Stimulated activated CD4-positive, alpha-beta T cell treated with anti-CD3 and anti-CD28 coated beads, Interleukin-15, amount 100 ng/mL, for 1 hour (primary cell): ENCODE measurements around the gene CCDC183.
"Not testable (repeated sequence)": the region's sequence is repeated elsewhere in the genome, so short reads cannot be mapped to it uniquely, and the experiment has no call there.

ENCODE experiments used
- DNase-seq, 2 donors: peaks; one replicate each; pipeline ENCODE4 v3.0.0-alpha.2; 2020; ENCODE audit warnings: low read depth in 1 of 2, low spot score in 1 of 2

CCDC183 gene

DNA sequence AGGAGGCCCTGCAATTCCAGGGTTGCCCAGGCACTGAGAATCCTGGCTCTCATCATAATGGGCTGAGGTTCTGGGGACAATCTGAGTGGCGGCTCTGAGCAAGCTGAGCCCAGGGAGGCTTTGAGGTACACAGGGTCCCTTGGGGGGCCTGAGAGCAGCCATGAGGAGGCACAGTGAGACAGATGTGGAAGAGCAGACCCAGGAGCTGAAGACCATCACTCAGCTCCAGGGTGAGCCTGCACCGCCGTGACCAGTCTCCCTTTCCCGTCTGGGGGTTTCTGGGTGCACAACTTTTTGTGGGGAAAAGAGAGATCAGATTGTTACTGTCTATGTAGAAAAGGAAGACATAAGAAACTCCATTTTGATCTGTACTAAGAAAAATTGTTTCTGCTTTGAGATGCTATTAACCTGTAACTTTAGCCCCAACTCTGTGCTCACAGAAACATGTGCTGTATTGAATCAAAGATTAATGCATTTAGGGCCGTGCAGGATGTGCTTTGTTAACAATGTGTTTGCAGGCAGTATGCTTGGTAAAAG lies at the start of gene CCDC183:
Gene CCDC183, plus strand, starts transcription at position 101 of the 537 bp plus-strand sequence. Its CDS starts 60 bp downstream, at position 161.
- no peak for DNase-seq

DNA sequence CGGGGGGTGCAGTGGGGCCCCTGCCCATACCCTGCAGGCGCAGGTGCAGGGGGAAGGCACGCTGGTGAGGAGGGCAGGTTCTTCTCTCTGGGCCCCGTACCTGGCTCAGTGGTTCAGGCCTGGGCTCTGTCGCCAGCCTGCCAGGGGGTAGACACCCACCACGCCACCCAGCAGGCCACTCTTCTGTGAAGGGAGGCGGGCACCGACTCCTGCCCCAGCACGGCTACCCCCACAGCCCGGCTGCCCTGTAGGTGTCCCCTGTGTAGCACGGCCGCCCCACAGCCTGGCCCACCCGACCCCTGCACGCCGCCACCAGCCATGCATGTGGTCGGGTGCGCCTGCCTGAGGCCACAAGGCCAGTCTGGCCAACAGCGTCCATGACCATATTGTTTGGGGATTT lies 49.5 kb upstream of the CCDC183 start:
- DNase-seq, result no peak

DNA sequence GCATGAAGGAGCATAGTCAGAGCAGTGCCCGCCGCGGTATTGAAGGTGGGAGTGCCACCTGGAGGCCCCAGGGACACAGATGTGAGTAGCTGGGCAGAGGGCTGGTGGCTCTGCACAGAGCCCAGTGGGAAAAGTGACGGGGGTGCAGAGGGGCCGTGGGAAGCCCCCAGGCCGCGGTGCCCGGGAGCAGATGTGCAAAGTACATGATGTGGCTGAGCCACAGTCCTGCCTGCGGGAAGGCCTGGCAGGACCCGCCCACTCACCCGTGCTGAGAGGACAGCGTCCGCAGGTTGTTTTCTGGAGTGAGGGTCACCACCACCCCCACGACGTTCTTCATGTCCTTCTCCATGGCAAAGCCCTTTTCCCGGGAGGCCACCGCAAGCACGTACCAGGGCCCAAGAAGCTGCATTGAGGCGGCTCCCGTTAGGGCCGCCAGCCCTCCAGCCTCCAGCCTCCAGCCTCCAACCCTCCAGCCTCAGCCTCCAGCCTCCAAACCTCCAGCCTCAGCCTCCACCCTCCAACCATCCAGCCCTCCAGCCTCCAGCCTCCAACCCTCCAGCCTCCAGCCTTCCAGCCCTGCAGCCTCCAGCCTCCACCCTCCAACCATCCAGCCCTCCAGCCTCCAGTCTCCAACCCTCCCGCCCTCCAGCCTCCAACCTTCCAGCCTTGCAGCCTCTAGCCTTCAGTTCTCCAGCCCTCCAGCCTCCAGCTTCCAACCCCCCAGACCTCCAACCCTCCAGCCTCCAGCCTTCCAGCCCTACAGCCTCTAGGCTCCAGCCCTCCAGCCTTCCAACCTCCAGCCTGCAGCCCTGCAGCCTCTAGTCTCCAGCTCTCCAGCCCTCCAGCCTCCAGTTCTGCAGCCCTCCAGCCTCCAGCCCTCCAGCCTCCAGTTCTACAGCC lies 48.7 kb upstream of the CCDC183 start:
- DNase-seq, result no peak

DNA sequence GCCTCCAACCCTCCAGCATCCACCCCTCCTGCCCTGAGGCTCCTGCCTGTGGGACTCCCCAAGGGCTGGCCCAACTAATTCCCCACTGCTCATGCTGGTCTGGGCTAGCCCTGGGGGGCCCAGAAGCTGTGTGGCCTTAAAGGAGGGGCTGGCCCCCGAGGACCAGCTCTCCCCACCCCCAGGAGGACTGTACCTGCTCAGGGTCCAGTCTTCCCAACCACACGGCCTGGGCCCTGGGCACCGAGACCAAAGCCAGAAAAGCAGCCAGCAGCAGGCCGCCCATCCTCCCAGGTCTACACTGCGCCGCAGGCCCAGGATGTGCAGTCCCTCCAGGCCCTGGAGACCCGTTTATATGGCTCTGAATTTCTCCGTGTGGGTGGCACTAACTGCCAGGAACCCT lies 47.9 kb upstream of the CCDC183 start, which contains the start of gene LCN6:
Gene LCN6, minus strand, starts transcription at position 325 of the 400 bp plus-strand sequence. Its CDS starts 42 bp downstream, at position 283.
- no peak for DNase-seq

DNA sequence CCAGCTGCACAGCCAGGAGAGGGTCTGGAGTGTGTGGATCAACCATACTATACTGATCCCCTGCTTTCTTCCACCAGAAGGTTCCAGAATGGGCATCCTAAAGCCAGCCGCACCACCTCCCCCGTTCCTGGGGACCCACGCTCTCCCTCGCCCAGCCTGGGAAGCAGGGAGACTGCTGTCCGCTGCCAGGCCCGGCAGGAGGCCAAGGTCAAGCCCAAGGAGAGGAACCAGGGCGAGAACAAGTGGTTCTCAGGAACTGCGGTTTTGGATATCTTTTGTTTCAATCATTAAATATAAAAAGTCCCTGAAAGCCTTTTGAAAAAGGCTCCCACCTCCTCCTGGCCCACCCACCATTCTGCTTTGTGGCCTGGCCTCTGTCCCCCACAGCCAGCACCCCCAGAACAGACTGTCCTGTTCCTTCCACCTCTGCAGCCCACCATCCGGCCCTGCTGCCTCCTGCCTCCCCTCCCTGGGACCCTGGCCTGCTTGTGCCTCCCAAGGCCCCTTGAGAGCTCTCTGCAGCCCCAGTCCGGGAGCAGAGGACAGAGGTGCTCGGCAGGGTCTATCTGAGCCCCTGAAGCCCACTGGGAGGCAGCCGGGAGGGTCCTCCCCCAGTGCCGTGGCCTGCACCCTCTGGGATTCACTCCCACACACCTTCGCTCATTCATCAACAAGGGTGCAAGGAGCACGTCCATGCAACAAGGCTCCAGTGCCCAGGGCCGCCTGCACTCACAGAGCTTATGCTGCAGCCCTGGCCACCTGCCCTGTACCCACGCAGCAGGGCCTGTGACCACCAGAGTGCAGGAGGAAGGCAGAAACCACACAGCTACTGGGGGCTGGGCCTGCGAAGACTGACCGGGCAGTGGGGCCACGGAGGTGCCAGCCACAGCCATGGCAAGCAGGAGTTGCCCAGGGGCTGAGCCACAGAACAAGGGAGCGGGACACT lies 47.2 kb upstream of the CCDC183 start:
- DNase-seq, result no peak

DNA sequence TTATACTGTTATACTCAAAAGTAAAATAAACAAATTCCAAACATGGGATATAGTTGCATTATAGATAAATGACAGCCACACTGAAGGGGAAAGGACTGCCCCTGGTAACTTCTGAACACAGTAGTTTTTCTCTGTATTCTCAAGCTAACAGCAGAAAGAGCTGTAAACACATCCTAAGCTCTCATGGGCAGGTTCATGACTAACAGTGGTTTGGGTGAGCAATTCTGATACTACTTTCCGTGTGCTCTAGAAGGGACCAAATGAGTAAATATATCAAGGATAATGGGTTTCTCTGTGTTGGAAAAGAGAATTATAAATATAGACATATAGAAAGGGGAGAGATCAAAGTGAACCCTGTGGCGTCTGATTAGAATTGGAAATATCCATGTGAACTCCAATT lies 45.6 kb upstream of the CCDC183 start:
- DNase-seq, result no peak

DNA sequence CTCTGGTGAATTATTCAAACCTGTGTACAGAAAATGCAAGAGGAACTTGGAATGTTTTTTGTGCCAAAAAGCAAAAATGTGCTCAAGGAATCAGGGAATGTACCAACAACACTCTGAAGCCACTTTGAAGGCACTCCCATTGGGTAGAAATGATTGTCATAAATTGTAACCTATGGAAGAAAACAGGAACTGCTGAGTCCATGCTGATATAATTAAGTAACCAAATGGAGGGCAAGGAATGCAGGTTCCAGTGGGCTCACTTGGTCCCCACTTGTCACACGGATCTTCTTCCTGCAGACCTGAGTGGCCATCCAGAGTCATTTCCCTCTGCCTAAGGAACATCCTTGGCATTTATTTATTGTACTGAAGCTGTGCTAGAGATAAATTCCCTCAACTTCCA lies 44.9 kb upstream of the CCDC183 start:
- no peak for DNase-seq

DNA sequence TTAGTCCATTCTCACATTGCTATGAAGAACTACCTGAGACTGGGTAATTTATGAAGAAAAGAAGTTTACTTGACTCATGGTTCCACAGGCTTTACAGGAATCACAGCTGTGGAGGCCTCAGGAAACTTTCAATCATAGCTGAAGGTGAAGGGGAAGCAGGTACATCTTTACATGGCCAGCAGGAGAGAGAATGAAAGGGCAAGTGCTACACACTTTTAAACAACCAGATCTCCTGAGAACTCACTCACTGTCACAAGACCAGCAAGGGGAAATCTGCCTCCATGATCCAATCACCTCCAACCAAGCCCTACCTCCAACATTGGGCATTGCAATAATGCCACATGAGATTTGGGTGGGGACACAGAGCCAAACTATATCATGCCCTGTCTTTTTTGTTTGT lies 44.3 kb upstream of the CCDC183 start:
- no peak for DNase-seq

DNA sequence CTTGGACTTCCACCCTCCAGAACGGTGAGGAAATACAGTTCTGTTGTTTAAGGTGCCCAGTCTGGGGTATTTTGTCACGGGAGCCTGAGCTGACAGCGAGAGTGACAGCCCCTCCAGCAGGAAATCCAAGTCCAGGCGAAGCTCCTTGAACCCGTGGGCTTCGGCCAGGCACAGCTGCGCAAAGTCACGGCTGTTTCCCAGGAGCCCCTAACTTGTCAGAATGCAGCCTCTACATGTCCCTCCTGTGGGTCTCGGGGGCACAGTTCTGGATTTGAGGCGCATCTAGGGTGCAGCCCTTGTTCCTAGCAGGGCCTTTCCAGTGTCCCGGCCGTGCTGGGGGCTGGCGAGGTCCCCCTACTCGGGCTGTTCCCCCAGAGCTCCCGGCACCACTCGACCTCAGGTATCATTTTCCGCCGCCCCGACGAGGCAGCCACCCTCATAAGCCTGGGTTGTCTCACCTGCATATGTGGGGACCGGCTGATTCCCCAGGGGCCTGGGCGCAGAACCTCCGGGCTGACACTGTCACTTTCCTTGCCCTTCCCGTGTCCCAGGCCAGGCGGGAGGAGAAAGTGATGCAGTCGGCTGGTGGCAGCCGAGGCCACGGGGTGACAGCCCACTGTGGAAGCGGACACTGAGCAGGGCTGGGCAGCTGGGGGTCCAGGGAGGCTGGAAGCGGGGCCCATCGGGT lies 42.6 kb upstream of the CCDC183 start:
- DNase-seq, result no peak

DNA sequence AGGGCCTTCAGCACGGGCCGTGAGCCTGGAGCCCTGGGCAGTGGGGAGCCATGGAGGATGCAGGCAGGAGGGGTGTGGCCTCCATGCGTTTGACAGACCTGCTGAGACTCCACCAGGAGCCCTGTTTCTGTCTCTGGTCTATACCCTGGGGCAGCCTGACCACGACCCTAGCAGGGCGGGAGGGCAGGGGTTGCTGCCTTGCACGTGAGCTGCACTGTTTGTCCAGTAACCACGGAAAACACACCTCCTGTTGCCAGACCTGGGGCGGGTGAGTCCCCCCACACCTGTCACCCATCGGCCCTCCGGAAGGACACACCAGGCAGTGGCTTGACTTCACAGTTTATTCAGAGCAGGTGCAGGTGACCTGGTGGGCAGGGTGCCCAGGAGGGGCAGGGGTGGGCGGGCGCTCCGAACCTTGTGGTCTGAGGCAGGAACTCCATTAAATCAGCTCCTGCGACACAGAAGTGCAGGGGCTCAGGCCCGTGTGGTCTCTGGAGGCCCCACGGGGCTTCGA lies 42.0 kb upstream of the CCDC183 start:
- no peak for DNase-seq

DNA sequence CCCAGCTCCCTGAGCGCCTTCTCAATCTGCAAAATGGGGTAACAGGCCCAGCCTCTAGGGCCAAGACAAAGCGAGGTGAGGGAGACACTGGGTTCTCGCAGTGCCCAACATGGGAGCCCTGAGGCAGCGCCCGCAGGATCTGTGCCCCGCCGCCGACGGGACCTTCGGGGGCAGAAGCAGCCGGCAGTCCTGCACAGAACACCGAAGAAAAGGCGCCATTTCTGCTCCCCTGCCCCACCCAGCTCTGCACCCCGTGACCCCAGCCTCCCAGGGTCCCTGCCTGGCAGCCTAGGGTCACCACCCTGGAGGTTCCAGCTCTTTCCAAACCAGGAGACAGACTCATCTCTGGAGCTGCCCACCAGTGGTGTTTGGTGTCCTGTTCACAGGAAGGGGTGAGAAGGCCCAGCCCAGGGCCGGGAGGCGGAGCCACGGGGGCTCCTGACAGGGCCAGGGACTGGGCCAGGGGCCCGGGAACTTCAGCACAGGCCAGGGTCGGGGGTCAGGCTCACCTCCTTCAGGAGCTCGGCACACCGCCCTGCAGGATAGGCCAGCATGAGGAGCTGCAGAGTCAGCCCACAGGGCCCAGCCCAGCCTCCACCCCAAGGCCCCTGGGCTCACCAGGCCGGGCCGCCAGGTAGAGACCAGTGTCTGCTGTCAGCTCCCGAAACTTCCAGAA lies 41.4 kb upstream of the CCDC183 start:
- DNase-seq, result no peak

DNA sequence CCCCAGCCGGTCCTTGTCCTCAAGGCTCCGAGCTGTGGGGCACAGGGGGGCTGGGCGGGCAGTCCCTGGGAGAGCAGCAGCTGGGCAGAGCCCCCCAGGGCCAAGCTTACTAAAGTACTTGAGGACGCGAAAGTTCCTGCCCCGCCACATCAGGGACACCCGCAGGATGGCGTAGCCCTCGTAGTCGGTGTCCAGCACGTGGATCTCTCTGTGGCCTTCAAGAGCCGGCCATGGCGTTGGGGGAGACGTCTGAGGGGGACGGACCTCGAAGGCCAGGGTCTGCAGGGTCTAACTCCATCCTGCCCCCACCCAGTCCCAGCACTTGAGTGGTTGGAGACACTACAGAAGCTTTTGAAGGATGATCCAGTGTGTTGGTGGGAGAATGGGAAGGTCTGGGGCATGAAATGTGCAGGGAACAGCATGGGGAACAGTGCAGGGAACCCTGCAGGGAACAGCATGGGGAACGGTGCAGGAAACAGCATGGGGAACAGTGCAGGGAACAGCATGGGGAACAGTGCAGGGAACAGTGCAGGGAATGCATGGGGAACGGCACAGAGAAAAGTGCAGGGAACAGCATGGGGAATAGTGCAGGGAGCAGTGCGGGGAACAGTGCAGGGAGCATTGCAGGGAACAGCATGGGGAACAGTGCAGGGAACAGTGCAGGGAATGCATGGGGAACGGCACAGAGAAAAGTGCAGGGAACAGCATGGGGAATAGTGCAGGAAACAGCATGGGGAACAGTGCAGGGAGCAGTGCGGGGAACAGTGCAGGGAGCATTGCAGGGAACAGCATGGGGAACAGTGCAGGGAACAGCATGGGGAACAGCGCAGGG lies 40.6 kb upstream of the CCDC183 start:
- DNase-seq, result not testable (repeated sequence)

DNA sequence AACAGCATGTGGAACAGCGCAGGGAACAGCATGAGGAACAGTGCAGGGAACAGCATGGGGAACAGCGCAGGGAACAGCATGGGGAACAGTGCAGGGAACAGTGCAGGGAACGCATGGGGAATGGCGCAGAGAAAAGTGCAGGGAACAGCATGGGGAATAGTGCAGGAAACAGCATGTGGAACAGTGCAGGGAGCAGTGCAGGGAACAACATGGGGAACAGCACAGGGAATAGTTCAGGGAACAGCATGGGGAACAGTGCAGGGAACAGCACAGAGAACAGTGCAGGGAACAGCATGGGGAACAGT lies 40.1 kb upstream of the CCDC183 start:
- no peak for DNase-seq

DNA sequence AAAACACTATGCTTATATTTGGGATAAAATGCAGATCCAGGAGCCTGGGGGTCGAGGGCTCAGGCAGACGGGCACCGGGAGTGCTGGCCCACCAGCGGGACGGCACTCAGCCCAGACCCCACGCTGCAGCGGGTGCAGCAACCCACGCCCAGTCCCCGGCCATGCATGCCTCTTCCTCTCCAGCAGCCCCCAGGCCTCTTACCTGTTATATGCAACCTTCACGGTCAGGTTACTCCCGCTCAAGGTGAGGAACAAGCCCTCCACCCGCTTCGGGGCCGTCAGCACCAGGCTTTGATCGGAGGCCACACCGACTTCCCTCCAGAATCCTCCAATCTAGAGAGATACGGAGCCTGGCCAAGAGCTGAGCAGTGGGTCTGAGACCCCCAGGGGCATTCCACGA lies 39.3 kb upstream of the CCDC183 start:
- DNase-seq, result no peak

DNA sequence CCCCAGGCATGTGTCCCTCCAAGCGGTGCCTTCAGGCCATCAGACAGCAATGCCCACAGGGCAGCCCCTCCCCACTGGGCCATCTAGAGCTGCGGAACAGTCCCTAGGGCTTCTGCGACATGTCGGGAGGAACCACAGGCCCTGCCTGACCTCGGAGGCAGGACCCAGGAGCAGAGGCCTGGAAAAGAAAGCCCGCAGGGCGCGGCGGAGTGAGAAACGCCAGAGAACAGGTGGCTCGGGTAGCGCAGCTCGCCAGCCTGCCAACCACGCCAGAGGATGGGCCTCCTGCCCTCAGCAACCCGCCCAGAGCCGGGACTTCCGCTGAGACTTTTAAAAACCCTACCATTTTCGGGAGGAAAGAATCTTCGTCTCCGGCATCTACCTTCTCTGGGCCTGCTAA lies 38.8 kb upstream of the CCDC183 start:
- no peak for DNase-seq

DNA sequence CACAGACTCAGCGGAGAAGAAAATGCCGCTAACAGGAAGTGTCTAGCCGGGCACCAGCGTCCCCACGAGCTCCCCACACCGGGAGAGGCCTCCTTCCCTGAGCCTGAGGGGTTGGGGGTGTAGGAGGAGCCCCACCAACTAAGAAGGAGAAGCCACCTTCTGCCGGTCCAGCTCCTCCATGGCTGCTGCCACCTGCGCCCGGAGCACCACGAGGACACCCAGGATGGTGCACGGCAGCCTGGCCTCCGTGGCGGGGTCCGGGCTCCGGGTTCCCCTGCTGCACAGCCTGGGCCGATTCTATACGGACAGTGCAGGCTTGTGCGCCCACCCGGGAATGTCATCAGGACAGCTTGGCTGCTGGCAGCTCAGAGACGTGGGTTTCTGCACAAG lies 38.4 kb upstream of the CCDC183 start:
- no peak for DNase-seq

DNA sequence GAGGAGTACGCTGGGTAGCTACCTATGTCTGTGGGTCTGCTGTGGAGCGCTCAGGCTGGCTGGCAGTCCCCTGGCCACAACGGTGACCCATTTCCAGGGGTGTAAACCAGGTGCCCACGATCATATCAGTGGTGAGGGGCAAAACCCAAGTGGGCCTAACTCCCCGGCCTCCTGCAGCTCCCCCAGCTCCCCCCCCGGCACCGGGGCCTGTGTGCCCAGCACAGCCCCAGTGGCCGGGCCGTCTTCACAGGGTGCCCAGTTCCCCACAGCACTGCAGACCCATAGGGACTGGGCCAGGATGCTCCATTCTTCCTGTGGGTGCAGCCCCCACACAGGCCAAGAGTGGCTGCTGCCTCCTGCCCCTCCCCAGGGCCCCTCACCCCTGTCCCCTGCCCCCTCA lies 37.1 kb upstream of the CCDC183 start:
- no peak for DNase-seq

DNA sequence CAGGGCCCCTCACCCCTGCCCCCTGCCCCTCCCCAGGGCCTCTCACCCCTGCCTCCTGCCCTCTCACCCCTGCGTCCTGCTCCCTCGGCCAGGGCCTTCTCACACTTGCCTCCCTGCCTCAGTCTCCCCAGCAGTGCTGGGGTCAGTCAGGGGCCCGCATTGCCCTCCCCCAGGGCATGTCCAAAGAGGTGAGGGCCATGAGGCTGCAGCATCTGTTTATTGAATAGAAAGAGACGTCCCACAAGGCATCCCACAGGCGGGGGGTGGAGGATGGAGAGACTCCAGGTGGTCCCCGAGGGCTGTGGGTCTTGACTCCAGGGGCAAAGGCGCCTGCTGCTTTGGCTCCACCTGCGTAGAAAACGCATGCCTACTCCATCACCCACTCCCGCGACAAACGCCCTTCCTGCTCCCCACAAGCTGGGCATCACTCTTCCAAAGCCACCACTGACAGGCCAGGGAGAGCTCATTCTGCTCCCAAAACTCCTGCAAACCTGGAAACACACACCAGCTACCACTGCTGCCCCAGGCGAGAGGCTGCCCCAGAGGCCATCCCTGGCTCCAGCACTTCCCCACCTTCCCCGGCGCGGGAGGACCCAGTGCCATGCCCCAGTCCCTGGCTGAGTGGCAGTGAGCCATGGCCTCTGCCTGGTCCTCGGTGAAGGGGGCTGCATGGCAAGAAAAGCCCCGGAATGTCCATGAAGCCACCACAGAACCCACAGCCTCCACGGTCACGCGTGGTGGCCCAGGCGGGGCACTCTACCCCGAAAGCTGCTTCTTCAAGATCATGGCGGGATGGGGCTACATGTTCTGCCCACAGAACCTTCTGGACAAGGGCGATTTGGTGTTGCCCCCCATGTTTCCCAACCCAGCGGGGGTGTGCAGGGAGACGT lies 36.5 kb upstream of the CCDC183 start:
- DNase-seq, result no peak

DNA sequence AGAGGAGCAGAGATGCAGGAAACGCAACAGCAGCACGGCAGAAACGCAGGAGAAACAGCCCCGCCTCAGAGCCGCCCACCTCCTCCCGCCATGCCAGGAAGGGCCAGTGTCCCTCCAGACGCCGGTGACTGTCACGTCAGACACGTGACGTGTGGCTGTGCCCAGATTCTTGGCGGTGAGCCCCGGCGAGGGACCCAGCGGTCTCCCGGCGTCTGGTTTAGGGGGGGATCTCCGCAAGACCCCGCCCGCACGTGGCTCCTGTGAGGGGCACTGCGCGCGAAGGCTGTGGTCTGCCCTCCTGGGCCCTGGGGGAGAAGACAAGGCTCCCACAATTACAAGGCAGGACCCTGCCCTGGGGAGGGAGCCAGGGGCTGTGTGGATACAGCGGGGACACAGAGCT lies 35.7 kb upstream of the CCDC183 start:
- DNase-seq, result no peak
